Gastrocnemius medialis (tissue), 4 donors: Measurements from ENCODE around the gene ZCCHC14.
"Not testable (repeated sequence)": the region's sequence is repeated elsewhere in the genome, so short reads cannot be mapped to it uniquely, and the experiment has no call there.

ENCODE experiments used
- POLR2A ChIP-seq, 2 donors: fragments of 450-650 bp; IDR thresholded peaks; one replicate each; pipeline ENCODE4 v1.6.1; 2017; ENCODE audit warnings: antibody characterized with exemption in 2 of 2, mild to moderate bottlenecking in 2 of 2, moderate library complexity in 2 of 2
- TF ChIP-seq, protein P1 (sequence below), 5 experiments: fragments of 450-650 bp in 3 of 5; fragments of 200-600 bp in 2 of 5; sonication (generic) in 2 of 5; IDR thresholded peaks in 4 of 5; conservative IDR thresholded peaks in 1 of 5; 1 replicate in 4 of 5; 2 replicates in 1 of 5; pipeline ENCODE4 v1.5.1; 2016 to 2019; ENCODE audit warnings: antibody characterized with exemption in 5 of 5, mild to moderate bottlenecking in 3 of 5, moderate library complexity in 3 of 5

- not testable (repeated sequence) for TF ChIP-seq POLR2A (IDR thresholded peaks at IDR 0.05)
- TF ChIP-seq, protein P1, sequence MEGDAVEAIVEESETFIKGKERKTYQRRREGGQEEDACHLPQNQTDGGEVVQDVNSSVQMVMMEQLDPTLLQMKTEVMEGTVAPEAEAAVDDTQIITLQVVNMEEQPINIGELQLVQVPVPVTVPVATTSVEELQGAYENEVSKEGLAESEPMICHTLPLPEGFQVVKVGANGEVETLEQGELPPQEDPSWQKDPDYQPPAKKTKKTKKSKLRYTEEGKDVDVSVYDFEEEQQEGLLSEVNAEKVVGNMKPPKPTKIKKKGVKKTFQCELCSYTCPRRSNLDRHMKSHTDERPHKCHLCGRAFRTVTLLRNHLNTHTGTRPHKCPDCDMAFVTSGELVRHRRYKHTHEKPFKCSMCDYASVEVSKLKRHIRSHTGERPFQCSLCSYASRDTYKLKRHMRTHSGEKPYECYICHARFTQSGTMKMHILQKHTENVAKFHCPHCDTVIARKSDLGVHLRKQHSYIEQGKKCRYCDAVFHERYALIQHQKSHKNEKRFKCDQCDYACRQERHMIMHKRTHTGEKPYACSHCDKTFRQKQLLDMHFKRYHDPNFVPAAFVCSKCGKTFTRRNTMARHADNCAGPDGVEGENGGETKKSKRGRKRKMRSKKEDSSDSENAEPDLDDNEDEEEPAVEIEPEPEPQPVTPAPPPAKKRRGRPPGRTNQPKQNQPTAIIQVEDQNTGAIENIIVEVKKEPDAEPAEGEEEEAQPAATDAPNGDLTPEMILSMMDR (IDR thresholded peaks at IDR 0.05 in 4 of 5, conservative IDR thresholded peaks at IDR 0.05 in 1 of 5): not testable (repeated sequence)
These were observed 3.9 kb downstream of the ZCCHC14 start for GRCh38 chr16:87488960-87489359.
